Measurements from ENCODE around the gene SH3TC1.

DNA sequence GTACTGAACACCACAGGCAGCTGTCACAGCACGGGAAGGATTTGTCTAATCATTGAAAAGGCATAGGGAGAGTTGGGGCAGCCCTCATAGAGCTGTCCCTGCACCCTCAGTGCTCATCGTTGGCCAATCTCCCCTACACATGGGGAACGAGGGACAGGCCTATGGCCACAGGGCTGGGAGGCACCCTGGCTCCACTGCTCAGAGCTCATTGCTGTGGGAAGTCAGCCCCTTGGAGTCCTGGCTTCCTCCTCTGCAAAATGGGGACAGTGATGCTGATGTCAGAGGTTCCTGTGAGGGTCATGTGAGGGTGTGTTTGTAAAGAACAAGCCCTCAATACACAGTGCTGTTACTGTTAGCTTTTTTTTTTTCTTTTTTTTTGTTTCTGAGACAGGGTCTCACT lies 51.1 kb downstream of the SH3TC1 start:
- TF ChIP-seq ZKSCAN1 (IDR thresholded peaks at IDR 0.05; ENCODE audit: low read length), result no peak
- TF ChIP-seq AGO2 (optimal IDR thresholded peaks at IDR 0.05; ENCODE audit: low read depth, low read length), result no peak
- no peak for TF ChIP-seq NFYB (CRISPR knock-in tag; IDR thresholded peaks at IDR 0.05)
- no peak for TF ChIP-seq FOXA1 (IDR thresholded peaks at IDR 0.05)
- no peak for TF ChIP-seq FOXA1 (CRISPR knock-in tag; IDR thresholded peaks at IDR 0.05)
- TF ChIP-seq SMC3 (IDR thresholded peaks at IDR 0.05; ENCODE audit: low read length), result no peak
- TF ChIP-seq, protein P1, sequence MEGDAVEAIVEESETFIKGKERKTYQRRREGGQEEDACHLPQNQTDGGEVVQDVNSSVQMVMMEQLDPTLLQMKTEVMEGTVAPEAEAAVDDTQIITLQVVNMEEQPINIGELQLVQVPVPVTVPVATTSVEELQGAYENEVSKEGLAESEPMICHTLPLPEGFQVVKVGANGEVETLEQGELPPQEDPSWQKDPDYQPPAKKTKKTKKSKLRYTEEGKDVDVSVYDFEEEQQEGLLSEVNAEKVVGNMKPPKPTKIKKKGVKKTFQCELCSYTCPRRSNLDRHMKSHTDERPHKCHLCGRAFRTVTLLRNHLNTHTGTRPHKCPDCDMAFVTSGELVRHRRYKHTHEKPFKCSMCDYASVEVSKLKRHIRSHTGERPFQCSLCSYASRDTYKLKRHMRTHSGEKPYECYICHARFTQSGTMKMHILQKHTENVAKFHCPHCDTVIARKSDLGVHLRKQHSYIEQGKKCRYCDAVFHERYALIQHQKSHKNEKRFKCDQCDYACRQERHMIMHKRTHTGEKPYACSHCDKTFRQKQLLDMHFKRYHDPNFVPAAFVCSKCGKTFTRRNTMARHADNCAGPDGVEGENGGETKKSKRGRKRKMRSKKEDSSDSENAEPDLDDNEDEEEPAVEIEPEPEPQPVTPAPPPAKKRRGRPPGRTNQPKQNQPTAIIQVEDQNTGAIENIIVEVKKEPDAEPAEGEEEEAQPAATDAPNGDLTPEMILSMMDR (CRISPR knock-in tag; IDR thresholded peaks at IDR 0.05), result no peak
- TF ChIP-seq NCOR1 (IDR thresholded peaks at IDR 0.05; ENCODE audit: borderline replicate concordance, low read length), result no peak
- no peak for TF ChIP-seq RELA (CRISPR knock-in tag; IDR thresholded peaks at IDR 0.05)
- no peak for TF ChIP-seq POLR2A (IDR thresholded peaks at IDR 0.05; ENCODE audit: insufficient read depth in 1 of 2, low read depth in 2 of 2, low read length in 2 of 2)
- TF ChIP-seq ZNF431 (CRISPR knock-in tag; IDR thresholded peaks at IDR 0.05; ENCODE audit: borderline replicate concordance, low read depth), result no peak
- TF ChIP-seq ZNF766 (CRISPR knock-in tag; IDR thresholded peaks at IDR 0.05; ENCODE audit: borderline replicate concordance), result no peak

Measured in HepG2 (cell line).